ENCODE results near the gene KRTAP5-7. TPM values are rescaled to one million over a fixed set of nuclear protein-coding genes. Genes with fewer than 3 reads are reported as not detected.

KRTAP5-7 gene
- total RNA-seq, 1 experiment from 2014 or later: not detected

GRCh38 chr11:71491940-71492339, 35.1 kb upstream of the KRTAP5-7 start:
- RAD21 ChIA-PET (ENCODE audit: low non-redundant PET in 1 of 2, low total read pairs in 2 of 2, uncharacterized antibody in 2 of 2, unreplicated experiment in 2 of 2): no interaction called here
- Histone ChIP-seq H3K27ac (ENCODE audit: low read depth, low read length) (no peak overlapping the region), H3K4me3 (replicated peaks in 1 of 2; ENCODE audit: low read depth in 1 of 2, low read length in 2 of 2) (no peak overlapping the region), H3K36me3 (ENCODE audit: control insufficient read depth in 1 of 2, insufficient read depth in 2 of 2, low read length in 2 of 2) (peaks cover 0 to 3% of the 10 kb centered on the region in 2 experiments; a peak in 1 of 4 replicates), H3K27me3 (ENCODE audit: insufficient read depth, low read length) (no peaks in the 10 kb centered on the region), H3K4me2 (ENCODE audit: low read length) (no peak overlapping the region), H3K9me2 (ENCODE audit: insufficient read depth) (no peaks in the 10 kb centered on the region), H4K20me1 (ENCODE audit: insufficient read depth) (no peaks in the 10 kb centered on the region), H3K9ac (ENCODE audit: low read length) (no peak overlapping the region), H3K4me1 (ENCODE audit: control insufficient read depth in 1 of 2, insufficient read depth in 2 of 2, low read length in 2 of 2) (peaks cover 0 to 5% of the 10 kb centered on the region in 2 experiments; a peak in 1 of 4 replicates), H3K9me3 (ENCODE audit: control insufficient read depth in 1 of 2, insufficient read depth in 1 of 2, low read depth in 1 of 2, low read length in 2 of 2) (no peaks in the 10 kb centered on the region), H2AFZ (ENCODE audit: low read depth, low read length, poor library complexity, severe bottlenecking) (no peak overlapping the region), H3K79me2 (ENCODE audit: insufficient read depth, low read length) (no peaks in the 10 kb centered on the region)
- no TSS peak for BruUV-seq (replicated peaks)
- CTCF ChIA-PET: no interaction called here
- TF ChIP-seq YY1 (IDR thresholded peaks at IDR 0.05; ENCODE audit: extremely low read depth, insufficient replicate concordance, low read depth, low read length) (no peak), RAD21 (IDR thresholded peaks at IDR 0.05; ENCODE audit: low read depth) (no peak), SP1 (IDR thresholded peaks at IDR 0.05; ENCODE audit: low read depth) (no peak), SRF (IDR thresholded peaks at IDR 0.05; ENCODE audit: low read depth) (no peak), ZFX (IDR thresholded peaks at IDR 0.05) (no peak), CTCF (IDR thresholded peaks at IDR 0.05 in 2 of 3, conservative IDR thresholded peaks at IDR 0.05 in 1 of 3; ENCODE audit: borderline replicate concordance in 1 of 3, insufficient read depth in 1 of 3, low read depth in 2 of 3, low read length in 2 of 3) (no peak)
- TF ChIP-seq, protein P1, sequence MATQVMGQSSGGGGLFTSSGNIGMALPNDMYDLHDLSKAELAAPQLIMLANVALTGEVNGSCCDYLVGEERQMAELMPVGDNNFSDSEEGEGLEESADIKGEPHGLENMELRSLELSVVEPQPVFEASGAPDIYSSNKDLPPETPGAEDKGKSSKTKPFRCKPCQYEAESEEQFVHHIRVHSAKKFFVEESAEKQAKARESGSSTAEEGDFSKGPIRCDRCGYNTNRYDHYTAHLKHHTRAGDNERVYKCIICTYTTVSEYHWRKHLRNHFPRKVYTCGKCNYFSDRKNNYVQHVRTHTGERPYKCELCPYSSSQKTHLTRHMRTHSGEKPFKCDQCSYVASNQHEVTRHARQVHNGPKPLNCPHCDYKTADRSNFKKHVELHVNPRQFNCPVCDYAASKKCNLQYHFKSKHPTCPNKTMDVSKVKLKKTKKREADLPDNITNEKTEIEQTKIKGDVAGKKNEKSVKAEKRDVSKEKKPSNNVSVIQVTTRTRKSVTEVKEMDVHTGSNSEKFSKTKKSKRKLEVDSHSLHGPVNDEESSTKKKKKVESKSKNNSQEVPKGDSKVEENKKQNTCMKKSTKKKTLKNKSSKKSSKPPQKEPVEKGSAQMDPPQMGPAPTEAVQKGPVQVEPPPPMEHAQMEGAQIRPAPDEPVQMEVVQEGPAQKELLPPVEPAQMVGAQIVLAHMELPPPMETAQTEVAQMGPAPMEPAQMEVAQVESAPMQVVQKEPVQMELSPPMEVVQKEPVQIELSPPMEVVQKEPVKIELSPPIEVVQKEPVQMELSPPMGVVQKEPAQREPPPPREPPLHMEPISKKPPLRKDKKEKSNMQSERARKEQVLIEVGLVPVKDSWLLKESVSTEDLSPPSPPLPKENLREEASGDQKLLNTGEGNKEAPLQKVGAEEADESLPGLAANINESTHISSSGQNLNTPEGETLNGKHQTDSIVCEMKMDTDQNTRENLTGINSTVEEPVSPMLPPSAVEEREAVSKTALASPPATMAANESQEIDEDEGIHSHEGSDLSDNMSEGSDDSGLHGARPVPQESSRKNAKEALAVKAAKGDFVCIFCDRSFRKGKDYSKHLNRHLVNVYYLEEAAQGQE (IDR thresholded peaks at IDR 0.05; ENCODE audit: low read depth): no peak
- DNase-seq (ENCODE audit: low read depth, low spot score) (no peak), ATAC-seq (no peak)
- intact Hi-C loops (cut with micrococcal nuclease): no loop called here
- POLR2A ChIA-PET: no interaction called here
